H9 (cell line): ENCODE results near the gene BPIFB2. TPM values are rescaled to one million over a fixed set of nuclear protein-coding genes. Genes with fewer than 3 reads are reported as not detected.

Experiments
- DNase-seq: peaks from one replicate; pipeline ENCODE4 v3.0.0-alpha.2; 2017
- H2AFZ ChIP-seq: one replicate; pipeline ENCODE4 v1.6.1; 2013; ENCODE audit warnings: mild to moderate bottlenecking, low read length, control low read depth, moderate library complexity
- H2AK5ac ChIP-seq: 2 replicates; pipeline ENCODE4 v1.6.1; 2013; ENCODE audit warnings: low read length, control low read depth, mixed read lengths; ENCODE audit not compliant: insufficient read length
- H2BK120ac ChIP-seq: one replicate; pipeline ENCODE4 v1.6.1; 2013; ENCODE audit warnings: low read depth, mild to moderate bottlenecking, low read length, control low read depth, inconsistent platforms; ENCODE audit not compliant: poor library complexity, severe bottlenecking
- H2BK12ac ChIP-seq: 2 replicates; pipeline ENCODE4 v1.6.1; 2013; ENCODE audit warnings: low read length, control low read depth, mixed read lengths, low read depth; ENCODE audit not compliant: insufficient read length
- H2BK15ac ChIP-seq: 2 replicates; pipeline ENCODE4 v1.6.1; 2013; ENCODE audit warnings: low read depth, low read length, control low read depth
- H2BK20ac ChIP-seq: one replicate; pipeline ENCODE4 v1.6.1; 2013; ENCODE audit warnings: low read depth, mild to moderate bottlenecking, low read length, control low read depth, inconsistent platforms; ENCODE audit not compliant: poor library complexity, severe bottlenecking
- H2BK5ac ChIP-seq: 2 replicates; pipeline ENCODE4 v1.6.1; 2013; ENCODE audit warnings: low read length, control low read depth, mixed read lengths; ENCODE audit not compliant: insufficient read length
- H3K14ac ChIP-seq: 2 replicates; pipeline ENCODE4 v1.6.1; 2013; ENCODE audit warnings: low read length, control low read depth; ENCODE audit not compliant: insufficient read depth
- H3K18ac ChIP-seq: 2 replicates; pipeline ENCODE4 v1.6.1; 2013; ENCODE audit warnings: low read depth, mild to moderate bottlenecking, mixed read lengths, low read length, control low read depth; ENCODE audit not compliant: insufficient read length
- H3K23ac ChIP-seq: 2 replicates; pipeline ENCODE4 v1.6.1; 2013; ENCODE audit warnings: low read length, control low read depth, mixed read lengths, low read depth; ENCODE audit not compliant: insufficient read length
- H3K23me2 ChIP-seq: 2 replicates; pipeline ENCODE4 v1.6.1; 2013; ENCODE audit warnings: low read depth, mild to moderate bottlenecking, mixed read lengths, low read length, control low read depth; ENCODE audit not compliant: insufficient read length, poor library complexity, severe bottlenecking
- H3K27ac ChIP-seq: 2 replicates; pipeline ENCODE4 v1.5.1; 2013; ENCODE audit warnings: low read length, control low read depth, mixed read lengths, low read depth; ENCODE audit not compliant: insufficient read length
- H3K27me3 ChIP-seq: 2 replicates; pipeline ENCODE4 v1.6.1; 2013; ENCODE audit warnings: low read length, control low read depth, inconsistent platforms; ENCODE audit not compliant: insufficient read depth
- H3K4ac ChIP-seq: 2 replicates; pipeline ENCODE4 v1.6.1; 2013; ENCODE audit warnings: low read depth, mild to moderate bottlenecking, control low read depth, inconsistent platforms, low read length, moderate library complexity
- H3K4me1 ChIP-seq: 2 replicates; pipeline ENCODE4 v1.6.1; 2013; ENCODE audit warnings: low read length, control low read depth, inconsistent platforms; ENCODE audit not compliant: insufficient read depth
- H3K4me2 ChIP-seq: 2 replicates; pipeline ENCODE4 v1.6.1; 2013; ENCODE audit warnings: low read length, control low read depth, mixed read lengths; ENCODE audit not compliant: insufficient read length, insufficient read depth
- H3K56ac ChIP-seq: 2 replicates; pipeline ENCODE4 v1.6.1; 2013; ENCODE audit warnings: low read depth, mild to moderate bottlenecking, mixed read lengths, low read length, control low read depth; ENCODE audit not compliant: insufficient read length
- H3K79me1 ChIP-seq: 2 replicates; pipeline ENCODE4 v1.6.1; 2013; ENCODE audit warnings: low read depth, mild to moderate bottlenecking, moderate library complexity, low read length, control low read depth, inconsistent platforms; ENCODE audit not compliant: insufficient read depth, poor library complexity, severe bottlenecking
- H3K79me2 ChIP-seq: 2 replicates; pipeline ENCODE4 v1.6.1; 2013; ENCODE audit warnings: low read length, control low read depth, inconsistent platforms; ENCODE audit not compliant: insufficient read depth
- H3K9ac ChIP-seq: 2 replicates; pipeline ENCODE4 v1.6.1; 2013; ENCODE audit warnings: low read length, control low read depth, mixed read lengths; ENCODE audit not compliant: insufficient read length; ENCODE audit errors: extremely low read depth
- H3K9me3 ChIP-seq: one replicate; pipeline ENCODE4 v1.6.1; 2013; ENCODE audit warnings: low read depth, low read length, inconsistent platforms; ENCODE audit not compliant: control insufficient read depth
- H3T11ph ChIP-seq: one replicate; pipeline ENCODE4 v1.6.1; 2013; ENCODE audit warnings: mild to moderate bottlenecking, low read length, control low read depth, inconsistent platforms
- H4K20me1 ChIP-seq: one replicate; pipeline ENCODE4 v1.6.1; 2013; ENCODE audit not compliant: control insufficient read depth, insufficient read length, insufficient read depth
- H4K5ac ChIP-seq: 2 replicates; pipeline ENCODE4 v1.6.1; 2013; ENCODE audit warnings: low read depth, mild to moderate bottlenecking, mixed read lengths, low read length, control low read depth; ENCODE audit not compliant: insufficient read length
- H4K8ac ChIP-seq: replicated peaks from 2 replicates; pipeline ENCODE4 v1.6.1; 2013; ENCODE audit warnings: low read length, control low read depth, mixed read lengths, low read depth; ENCODE audit not compliant: insufficient read length
- H4K91ac ChIP-seq: 2 replicates; pipeline ENCODE4 v1.6.1; 2013; ENCODE audit warnings: low read depth, mild to moderate bottlenecking, moderate library complexity, mixed read lengths, low read length, control low read depth; ENCODE audit not compliant: insufficient read length
- H3K27ac Mint-ChIP-seq, 3 experiments: 2 replicates in 2 of 3; 3 replicates in 1 of 3; pipeline ENCODE4 v1.8.0; 2020 to 2021; ENCODE audit warnings: mixed read lengths in 3 of 3, mild to moderate bottlenecking in 1 of 3, moderate library complexity in 1 of 3
- H3K27me3 Mint-ChIP-seq: 2 replicates; pipeline ENCODE4 v1.8.0; 2021; ENCODE audit warnings: low read depth, mild to moderate bottlenecking, moderate library complexity, mixed read lengths
- H3K36me3 Mint-ChIP-seq, 3 experiments: 2 replicates in 2 of 3; 3 replicates in 1 of 3; pipeline ENCODE4 v1.8.0; 2020 to 2021; ENCODE audit warnings: low read depth in 3 of 3, mixed read lengths in 3 of 3; ENCODE audit not compliant: insufficient read depth in 1 of 3
- H3K4me1 Mint-ChIP-seq, 2 experiments: 2 replicates each; pipeline ENCODE4 v1.8.0; 2020; ENCODE audit warnings: mixed read lengths in 2 of 2
- H3K4me3 Mint-ChIP-seq, 2 experiments: 2 replicates in 1 of 2; 3 replicates in 1 of 2; pipeline ENCODE4 v1.8.0; 2020 to 2021; ENCODE audit warnings: mild to moderate bottlenecking in 2 of 2, mixed read lengths in 2 of 2, moderate library complexity in 1 of 2
- H3K9me3 Mint-ChIP-seq, 2 experiments: 2 replicates in 1 of 2; 3 replicates in 1 of 2; pipeline ENCODE4 v1.8.0; 2020; ENCODE audit warnings: mild to moderate bottlenecking in 2 of 2, mixed read lengths in 2 of 2, moderate library complexity in 1 of 2
- WGBS: extraction: QIAGEN DNeasy Blood & Tissue Kit; methylation state at CpG from one replicate; pipeline ENCODE4 v1.1.7; 2013; ENCODE audit warnings: missing lambda C conversion rate, low lambda C conversion rate, mixed read lengths; ENCODE audit not compliant: insufficient read length; ENCODE audit errors: extremely low coverage; 5-methylcytosine and 5-hydroxymethylcytosine counted together
- total RNA-seq: library from RNA; stranded (reverse); gene quantifications from 2 replicates; pipeline ENCODE4 v1.2.1, GENCODE V29; 2021
- TF ChIP-seq, protein P1 (sequence below): fragments of 200-600 bp; sonication (generic); conservative IDR thresholded peaks from 3 replicates; pipeline ENCODE4 v1.8.0; 2021; ENCODE audit warnings: antibody characterized with exemption, mild to moderate bottlenecking

Gene BPIFB2
- total RNA-seq, 1 experiment from 2014 or later, result not detected

DNA sequence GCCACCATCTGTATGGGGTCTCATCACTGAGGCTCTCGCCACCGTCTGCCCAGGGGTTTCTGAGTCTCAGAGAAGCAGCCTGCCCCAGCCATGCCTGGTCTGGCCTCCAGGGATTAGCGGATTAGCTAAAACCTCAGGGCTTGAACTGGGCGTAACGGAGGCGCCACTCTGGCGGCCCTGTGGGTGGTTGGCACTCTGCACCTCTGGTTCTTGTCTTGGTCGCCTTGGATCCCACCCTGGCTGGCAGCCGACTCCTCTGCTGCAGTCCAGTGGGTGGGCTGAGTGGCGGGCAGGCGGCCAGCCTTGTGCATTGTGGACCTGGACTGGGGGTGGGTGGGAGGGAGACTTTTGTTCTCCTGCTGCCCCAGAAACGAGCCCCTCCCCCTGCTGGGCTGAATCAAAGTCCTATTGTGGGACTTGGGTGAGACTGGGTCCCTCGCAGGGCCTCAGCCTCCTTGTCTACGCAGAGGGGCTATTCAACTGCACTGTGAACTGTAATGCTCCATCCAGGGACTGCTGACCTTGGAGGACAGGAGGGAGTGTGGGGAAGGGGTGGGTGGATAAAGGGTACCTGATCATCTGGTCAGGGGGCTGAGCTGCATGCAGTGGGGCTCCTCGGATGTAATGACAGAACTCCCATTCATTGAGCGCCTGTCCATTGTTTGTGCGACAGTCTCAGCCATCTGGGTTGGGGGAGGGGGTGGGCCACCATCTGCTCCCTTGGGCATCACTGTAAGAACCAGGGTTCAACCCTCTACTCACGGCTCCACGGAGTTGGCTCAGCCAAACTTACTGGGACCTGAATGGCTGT lies 27.2 kb upstream of the BPIFB2 start:
- Histone ChIP-seq H2BK120ac (no peak overlapping the region), H3K4me2 (no peak overlapping the region), H3K18ac (no peak overlapping the region), H3K4ac (no peak overlapping the region), H3K9ac (no peak overlapping the region), H3K14ac (no peak overlapping the region), H3K9me3 (no peaks in the 10 kb centered on the region), H3T11ph (no peak overlapping the region), H2BK5ac (no peak overlapping the region), H3K56ac (no peak overlapping the region), H3K4me1 (no peaks in the 10 kb centered on the region), H3K23ac (no peak overlapping the region), H3K79me1 (no peaks in the 10 kb centered on the region), H3K27ac (no peak overlapping the region), H2BK20ac (no peak overlapping the region), H4K20me1 (no peaks in the 10 kb centered on the region), H2AK5ac (no peak overlapping the region), H2AFZ (no peak overlapping the region), H4K5ac (no peak overlapping the region), H3K27me3 (no peaks in the 10 kb centered on the region), H3K79me2 (no peaks in the 10 kb centered on the region), H2BK15ac (no peak overlapping the region), H3K23me2 (no peaks in the 10 kb centered on the region), H4K8ac (no peak overlapping the region), H2BK12ac (no peak overlapping the region), H4K91ac (no peak overlapping the region)
- Mint-ChIP-seq H3K27ac (peak overlapping the region in 1 of 3 experiments; percentile 27; a peak in 2 of 7 replicates), H3K27me3 (peaks cover 12% of the 10 kb centered on the region), H3K4me3 (no peak overlapping the region), H3K36me3 (peaks cover 0 to 8% (median 8%) of the 10 kb centered on the region in 3 experiments; a peak in 5 of 7 replicates), H3K9me3 (peaks cover 8 to 11% of the 10 kb centered on the region in 2 experiments), H3K4me1 (peaks cover 5 to 8% of the 10 kb centered on the region in 2 experiments; a peak in 2 of 4 replicates)
- TF ChIP-seq, protein P1, sequence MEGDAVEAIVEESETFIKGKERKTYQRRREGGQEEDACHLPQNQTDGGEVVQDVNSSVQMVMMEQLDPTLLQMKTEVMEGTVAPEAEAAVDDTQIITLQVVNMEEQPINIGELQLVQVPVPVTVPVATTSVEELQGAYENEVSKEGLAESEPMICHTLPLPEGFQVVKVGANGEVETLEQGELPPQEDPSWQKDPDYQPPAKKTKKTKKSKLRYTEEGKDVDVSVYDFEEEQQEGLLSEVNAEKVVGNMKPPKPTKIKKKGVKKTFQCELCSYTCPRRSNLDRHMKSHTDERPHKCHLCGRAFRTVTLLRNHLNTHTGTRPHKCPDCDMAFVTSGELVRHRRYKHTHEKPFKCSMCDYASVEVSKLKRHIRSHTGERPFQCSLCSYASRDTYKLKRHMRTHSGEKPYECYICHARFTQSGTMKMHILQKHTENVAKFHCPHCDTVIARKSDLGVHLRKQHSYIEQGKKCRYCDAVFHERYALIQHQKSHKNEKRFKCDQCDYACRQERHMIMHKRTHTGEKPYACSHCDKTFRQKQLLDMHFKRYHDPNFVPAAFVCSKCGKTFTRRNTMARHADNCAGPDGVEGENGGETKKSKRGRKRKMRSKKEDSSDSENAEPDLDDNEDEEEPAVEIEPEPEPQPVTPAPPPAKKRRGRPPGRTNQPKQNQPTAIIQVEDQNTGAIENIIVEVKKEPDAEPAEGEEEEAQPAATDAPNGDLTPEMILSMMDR, result no peak
- no peak for DNase-seq
- no CpG with 5 or more reads among the region's 19 CpGs for WGBS
